GM15510 (cell line): ENCODE results near the gene CYP46A1.

Experiments used
- POLR2A ChIP-seq: IDR thresholded peaks from 3 replicates; pipeline ENCODE4 v1.6.1; 2011; ENCODE audit warnings: borderline replicate concordance; ENCODE audit not compliant: insufficient read length; ENCODE audit errors: extremely low read depth

CYP46A1 gene

DNA sequence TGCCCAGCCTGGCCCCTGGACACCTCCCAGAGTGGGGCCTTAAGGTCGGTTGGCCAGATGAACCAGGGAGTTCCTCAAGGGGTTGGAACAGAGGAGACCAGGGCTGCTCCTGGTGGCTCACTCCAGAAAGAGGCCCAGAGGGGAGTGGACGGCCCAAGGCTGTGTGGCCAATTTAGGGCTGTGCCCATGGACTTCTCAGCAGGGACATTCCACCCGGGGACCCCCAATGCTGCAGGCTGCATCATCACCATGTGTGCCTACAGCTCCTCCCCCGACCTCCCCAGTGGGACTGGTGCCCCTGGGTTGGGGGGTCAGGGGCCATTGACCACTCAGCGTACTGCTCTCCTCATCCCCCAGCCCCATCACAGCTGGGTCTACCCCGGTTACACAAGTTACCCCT is 17.6 kb upstream of the CYP46A1 start:
- TF ChIP-seq POLR2A, result no peak

DNA sequence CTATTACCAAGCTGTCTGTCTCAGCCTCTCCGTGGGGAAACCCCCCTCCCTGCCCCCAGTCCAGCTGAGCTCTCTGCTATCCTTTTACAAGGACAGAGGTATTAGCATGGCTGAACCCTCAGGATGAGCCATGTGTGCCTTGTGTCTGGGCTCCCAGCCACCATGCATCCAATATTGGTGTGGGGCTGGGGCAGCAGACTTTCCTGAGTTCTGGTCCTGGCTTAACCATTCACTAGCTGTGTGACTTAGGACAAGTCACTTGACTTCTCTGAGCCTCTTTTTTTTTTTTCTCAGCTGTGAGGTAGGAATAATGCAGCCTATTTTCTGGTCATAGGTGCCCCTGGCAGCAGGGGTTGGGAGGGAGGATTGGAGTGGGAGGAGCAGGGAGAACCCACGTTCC is 17.1 kb upstream of the CYP46A1 start:
- no peak for TF ChIP-seq POLR2A

DNA sequence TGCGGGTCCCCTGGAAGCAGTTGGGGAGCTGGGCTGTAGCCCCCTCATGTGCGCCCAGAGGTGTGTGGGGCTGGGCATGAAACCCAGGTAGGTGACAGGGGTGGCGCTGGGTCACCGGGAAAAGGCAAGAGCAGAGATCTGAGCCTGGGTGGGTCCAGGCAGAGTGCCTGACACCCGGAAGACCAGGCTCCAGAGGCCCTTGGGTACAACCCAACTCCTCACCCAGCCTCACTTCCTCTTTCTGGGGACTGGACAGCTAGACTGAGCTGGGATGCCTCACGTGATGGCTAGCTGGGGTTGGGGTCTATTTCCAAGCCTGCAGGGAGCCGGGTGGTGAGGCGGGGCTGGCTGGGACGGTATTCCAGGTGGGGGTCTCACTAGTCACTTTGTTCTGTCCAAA is 16.3 kb upstream of the CYP46A1 start:
- TF ChIP-seq POLR2A, result no peak

GRCh38 chr14:99668307-99669295 is 15.5 kb upstream of the CYP46A1 start:
- TF ChIP-seq POLR2A, result no peak

- TF ChIP-seq POLR2A, result no peak
Observed at GRCh38 chr14:99670361-99671234, 13.5 kb upstream of the CYP46A1 start.

- no peak for TF ChIP-seq POLR2A
Observed at GRCh38 chr14:99671235-99672224, 12.6 kb upstream of the CYP46A1 start.

DNA sequence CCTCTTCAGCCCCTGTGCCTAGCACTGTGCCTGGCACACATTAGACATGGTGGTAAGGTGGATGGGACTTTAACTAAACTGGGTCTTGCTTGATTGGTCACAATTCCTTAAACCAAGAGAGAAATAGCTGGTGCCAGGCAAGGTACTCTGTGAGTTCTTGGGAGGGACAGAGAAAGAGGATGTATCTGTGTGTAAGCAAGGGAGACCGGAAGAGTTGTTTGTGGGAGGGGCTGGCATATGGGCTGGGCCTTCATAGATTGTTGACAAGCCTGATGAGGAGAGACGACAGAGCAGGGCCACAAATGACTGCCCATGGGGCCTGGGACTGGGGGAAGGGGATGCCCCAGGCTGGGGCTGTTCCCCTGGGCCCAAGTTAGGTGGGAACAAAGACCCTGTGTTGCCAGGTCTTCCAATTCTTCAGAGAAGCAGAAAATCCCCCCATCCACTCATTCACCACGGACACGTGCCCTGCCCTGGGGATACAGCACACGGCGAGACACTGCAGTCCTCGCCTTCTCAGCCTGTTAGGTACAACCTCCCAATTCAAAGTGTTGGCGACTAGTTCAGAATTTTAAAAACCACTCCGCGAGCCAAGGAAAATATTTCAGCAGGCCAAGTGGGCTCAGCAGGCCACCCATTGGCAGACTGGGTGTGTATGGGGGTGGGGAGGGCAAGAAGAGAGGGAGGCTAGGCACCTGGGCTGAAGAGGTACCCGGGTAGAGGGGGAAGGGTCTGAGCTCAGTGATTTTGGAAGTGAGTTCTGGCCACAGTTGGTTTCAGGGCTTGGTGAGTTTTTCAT is 11.4 kb upstream of the CYP46A1 start:
- TF ChIP-seq POLR2A, result no peak

- TF ChIP-seq POLR2A, result no peak
Observed at GRCh38 chr14:99673305-99674063, 10.6 kb upstream of the CYP46A1 start.

DNA sequence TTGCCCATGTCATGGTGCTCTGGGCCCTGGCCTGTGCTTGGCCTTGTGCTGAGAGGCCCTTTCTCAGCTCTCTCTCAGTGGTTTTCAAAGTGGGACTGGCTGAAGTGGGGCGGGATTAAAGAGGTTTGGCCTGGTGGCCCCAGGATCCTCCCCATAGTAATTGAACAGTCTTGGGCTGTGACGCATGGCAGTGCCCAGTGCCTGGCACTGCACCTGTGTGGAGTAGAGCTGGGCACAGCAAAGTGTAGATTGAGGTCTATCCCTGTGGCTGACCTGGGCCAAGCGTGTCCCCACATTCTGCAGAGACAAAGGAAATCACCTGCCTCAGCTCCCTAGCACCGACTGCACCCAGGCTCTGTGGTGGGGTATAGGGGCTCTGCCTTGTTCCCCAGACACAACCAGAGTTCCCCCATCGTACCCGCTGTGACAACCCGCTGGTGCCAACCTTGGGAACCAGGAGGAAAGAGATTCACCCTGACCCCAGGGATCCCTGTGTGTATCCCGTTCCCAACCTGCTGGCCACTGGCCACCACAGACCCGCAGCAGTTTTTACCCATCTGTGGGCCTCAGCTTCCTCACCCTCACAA is 9.9 kb upstream of the CYP46A1 start:
- no peak for TF ChIP-seq POLR2A

GRCh38 chr14:99674776-99675381 is 9.2 kb upstream of the CYP46A1 start:
- no peak for TF ChIP-seq POLR2A

DNA sequence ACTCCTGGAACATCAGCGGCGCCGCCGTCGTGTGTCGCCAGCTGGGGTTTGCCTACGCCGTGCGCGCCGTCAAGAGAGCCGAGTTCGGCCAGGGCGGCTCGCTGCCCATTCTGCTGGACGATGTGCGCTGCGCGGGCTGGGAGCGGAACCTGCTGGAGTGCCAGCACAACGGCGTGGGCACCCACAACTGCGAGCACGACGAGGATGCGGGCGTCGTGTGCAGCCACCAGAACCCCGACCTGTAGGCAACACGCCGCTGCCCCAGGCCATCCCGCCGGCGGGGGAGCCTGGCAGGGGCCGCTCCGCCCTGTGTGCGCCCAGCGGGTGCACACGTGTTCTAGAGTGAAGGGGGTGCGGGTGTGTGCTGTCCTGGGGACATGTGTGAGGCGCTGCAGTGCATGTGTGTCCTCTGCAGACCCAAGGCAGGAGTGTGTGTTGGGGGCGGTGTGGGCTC is 8.7 kb upstream of the CYP46A1 start:
- TF ChIP-seq POLR2A, result no peak

DNA sequence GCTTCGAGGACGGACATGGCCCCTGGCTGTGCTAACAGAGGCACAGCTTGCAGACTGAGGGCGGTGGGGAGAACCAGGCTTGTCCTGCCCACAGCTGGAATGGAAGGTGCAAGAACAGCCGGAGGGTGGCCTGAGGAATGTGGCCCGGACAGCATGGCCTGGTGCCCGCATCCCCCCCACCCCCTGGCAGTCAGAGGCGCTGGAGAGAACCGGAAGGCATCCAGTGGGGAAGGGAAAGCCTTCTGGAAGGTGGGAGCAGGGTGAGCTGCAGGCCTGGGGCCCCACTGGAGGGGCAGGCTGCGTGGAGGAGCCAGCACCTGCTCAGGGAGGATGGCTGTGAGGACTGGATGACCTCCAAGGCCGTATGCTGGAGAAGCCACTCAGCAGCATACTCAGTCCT is 8.1 kb upstream of the CYP46A1 start:
- no peak for TF ChIP-seq POLR2A

GRCh38 chr14:99676657-99677056 is 7.4 kb upstream of the CYP46A1 start:
- no peak for TF ChIP-seq POLR2A
